HFFc6 (cell line): Measurements from ENCODE around the gene RSAD2. TPM values are rescaled to one million over a fixed set of nuclear protein-coding genes. Genes with fewer than 3 reads are reported as not detected.
"Not testable (repeated sequence)": the region's sequence is repeated elsewhere in the genome, so short reads cannot be mapped to it uniquely, and the experiment has no call there.

ENCODE experiments used
- DNase-seq: peaks from one replicate; pipeline ENCODE4 v3.0.0-alpha.2; 2018
- H3K27ac Mint-ChIP-seq: 2 replicates; pipeline ENCODE4 v1.8.0; 2020; ENCODE audit warnings: mild to moderate bottlenecking, mixed read lengths
- H3K27me3 Mint-ChIP-seq: 2 replicates; pipeline ENCODE4 v1.8.0; 2021; ENCODE audit warnings: mild to moderate bottlenecking, moderate library complexity, mixed read lengths; ENCODE audit not compliant: insufficient read depth
- H3K36me3 Mint-ChIP-seq: 2 replicates; pipeline ENCODE4 v1.8.0; 2021; ENCODE audit warnings: low read depth, mixed read lengths
- H3K4me1 Mint-ChIP-seq: 2 replicates; pipeline ENCODE4 v1.8.0; 2020; ENCODE audit warnings: low read depth, mixed read lengths
- H3K4me3 Mint-ChIP-seq: 2 replicates; pipeline ENCODE4 v1.8.0; 2020; ENCODE audit warnings: mild to moderate bottlenecking, moderate library complexity, mixed read lengths
- H3K9me3 Mint-ChIP-seq: 2 replicates; pipeline ENCODE4 v1.8.0; 2020; ENCODE audit warnings: mild to moderate bottlenecking, mixed read lengths
- total RNA-seq, 6 experiments: library from RNA; stranded (reverse); fragmentation: NEBNext Ultra II Directional; extraction: Animal tissue kit (Norgen Biotek cat#: 25700); gene quantifications; 2 replicates in 1 of 6; 3 replicates in 5 of 6; pipeline ENCODE4 v1.2.3, GENCODE V29; 2021
- TF ChIP-seq, protein P1 (sequence below): fragments of 200-600 bp; sonication (generic); IDR thresholded peaks from 2 replicates; pipeline ENCODE4 v1.5.0; 2021; ENCODE audit warnings: antibody characterized with exemption, mild to moderate bottlenecking

Gene RSAD2
- total RNA-seq, 6 experiments from 2014 or later, result not detected

DNA sequence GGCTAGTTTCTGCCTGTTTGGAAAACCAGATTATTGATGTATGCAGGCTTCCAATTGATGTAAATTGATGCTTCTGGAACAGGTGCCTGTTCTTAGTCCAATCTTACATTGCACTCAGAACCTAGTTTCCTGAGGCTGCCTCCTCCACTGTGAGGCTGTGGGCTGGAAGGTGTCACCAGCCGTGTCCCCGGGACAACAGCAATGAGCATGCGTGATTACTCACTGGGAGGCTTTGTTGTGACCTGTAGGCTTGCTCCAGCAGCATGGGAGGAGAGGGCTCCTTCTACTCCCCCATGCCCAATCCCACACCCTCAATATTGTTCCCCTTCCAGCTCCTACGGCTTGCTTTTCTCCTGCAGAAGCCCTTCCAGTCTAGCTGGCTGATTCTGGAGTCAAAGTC lies 11.1 kb downstream of the RSAD2 start:
- Mint-ChIP-seq H3K4me1 (no peaks in the 10 kb centered on the region), H3K27ac (no peak overlapping the region), H3K9me3 (peaks cover 15% of the 10 kb centered on the region), H3K4me3 (no peak overlapping the region), H3K27me3 (peaks cover 1% of the 10 kb centered on the region; the same call in 1 of the 2 replicates), H3K36me3 (no peaks in the 10 kb centered on the region)
- TF ChIP-seq, protein P1, sequence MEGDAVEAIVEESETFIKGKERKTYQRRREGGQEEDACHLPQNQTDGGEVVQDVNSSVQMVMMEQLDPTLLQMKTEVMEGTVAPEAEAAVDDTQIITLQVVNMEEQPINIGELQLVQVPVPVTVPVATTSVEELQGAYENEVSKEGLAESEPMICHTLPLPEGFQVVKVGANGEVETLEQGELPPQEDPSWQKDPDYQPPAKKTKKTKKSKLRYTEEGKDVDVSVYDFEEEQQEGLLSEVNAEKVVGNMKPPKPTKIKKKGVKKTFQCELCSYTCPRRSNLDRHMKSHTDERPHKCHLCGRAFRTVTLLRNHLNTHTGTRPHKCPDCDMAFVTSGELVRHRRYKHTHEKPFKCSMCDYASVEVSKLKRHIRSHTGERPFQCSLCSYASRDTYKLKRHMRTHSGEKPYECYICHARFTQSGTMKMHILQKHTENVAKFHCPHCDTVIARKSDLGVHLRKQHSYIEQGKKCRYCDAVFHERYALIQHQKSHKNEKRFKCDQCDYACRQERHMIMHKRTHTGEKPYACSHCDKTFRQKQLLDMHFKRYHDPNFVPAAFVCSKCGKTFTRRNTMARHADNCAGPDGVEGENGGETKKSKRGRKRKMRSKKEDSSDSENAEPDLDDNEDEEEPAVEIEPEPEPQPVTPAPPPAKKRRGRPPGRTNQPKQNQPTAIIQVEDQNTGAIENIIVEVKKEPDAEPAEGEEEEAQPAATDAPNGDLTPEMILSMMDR, result no peak
- no peak for DNase-seq

DNA sequence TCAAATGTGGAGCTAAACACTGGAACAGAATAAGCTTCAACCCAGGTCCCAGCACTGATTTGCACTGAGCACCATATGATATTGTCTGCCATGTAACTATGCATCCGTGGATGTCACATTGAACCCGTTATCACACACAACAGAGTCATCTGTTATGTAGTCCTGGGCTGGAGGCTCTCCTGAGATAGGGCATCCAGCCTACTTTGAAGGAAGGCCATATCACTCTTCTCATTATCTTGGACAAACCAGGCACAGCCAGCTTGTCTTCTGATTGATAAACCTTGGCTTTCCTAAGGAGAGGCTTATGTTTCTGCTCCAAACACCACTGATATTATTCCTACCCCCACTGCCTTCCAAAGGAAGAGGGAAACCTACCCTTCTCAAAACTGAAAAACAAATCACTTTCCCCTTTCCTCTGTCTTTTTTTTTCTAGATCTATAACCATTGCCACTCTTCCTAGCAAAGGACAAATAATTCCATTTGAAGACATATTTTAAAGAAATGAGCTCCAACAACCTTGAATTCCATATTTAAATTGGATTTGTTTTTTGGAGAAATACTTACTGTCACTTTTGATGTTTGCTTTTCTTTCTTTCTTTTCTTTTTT lies 16.4 kb downstream of the RSAD2 start:
- Mint-ChIP-seq H3K9me3 (peaks cover 20% of the 10 kb centered on the region), H3K4me1 (no peaks in the 10 kb centered on the region), H3K36me3 (no peaks in the 10 kb centered on the region), H3K27ac (no peak overlapping the region), H3K27me3 (peaks cover 1% of the 10 kb centered on the region; the same call in 1 of the 2 replicates), H3K4me3 (no peak overlapping the region)
- TF ChIP-seq, protein P1, result no peak
- DNase-seq, result no peak

DNA sequence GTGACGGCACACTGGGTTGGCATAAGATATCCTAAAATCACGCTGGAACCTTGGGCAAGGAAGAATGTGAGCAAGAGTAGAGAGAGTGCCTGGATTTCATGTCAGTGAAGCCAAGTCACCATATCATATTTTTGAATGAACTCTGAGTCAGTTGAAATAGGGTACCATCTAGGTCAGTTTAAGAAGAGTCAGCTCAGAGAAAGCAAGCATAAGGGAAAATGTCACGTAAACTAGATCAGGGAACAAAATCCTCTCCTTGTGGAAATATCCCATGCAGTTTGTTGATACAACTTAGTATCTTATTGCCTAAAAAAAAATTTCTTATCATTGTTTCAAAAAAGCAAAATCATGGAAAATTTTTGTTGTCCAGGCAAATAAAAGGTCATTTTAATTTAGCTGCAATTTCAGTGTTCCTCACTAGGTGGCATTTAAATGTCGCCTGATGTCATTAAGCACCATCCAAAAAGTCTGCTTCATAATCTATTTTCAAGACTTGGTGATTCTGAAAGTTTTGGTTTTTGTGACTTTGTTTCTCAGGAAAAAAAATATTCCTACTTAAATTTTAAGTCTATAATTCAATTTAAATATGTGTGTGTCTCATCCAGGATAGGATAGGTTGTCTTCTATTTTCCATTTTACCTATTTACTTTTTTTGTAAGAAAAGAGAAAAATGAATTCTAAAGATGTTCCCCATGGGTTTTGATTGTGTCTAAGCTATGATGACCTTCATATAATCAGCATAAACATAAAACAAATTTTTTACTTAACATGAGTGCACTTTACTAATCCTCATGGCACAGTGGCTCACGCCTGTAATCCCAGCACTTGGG lies 19.6 kb downstream of the RSAD2 start:
- Mint-ChIP-seq H3K27ac (no peak overlapping the region), H3K9me3 (peaks cover 44% of the 10 kb centered on the region), H3K27me3 (no peaks in the 10 kb centered on the region), H3K36me3 (no peaks in the 10 kb centered on the region; the same call in 1 of the 2 replicates), H3K4me3 (no peak overlapping the region), H3K4me1 (no peaks in the 10 kb centered on the region)
- TF ChIP-seq, protein P1, result peak; percentile 65
- DNase-seq, result no peak

DNA sequence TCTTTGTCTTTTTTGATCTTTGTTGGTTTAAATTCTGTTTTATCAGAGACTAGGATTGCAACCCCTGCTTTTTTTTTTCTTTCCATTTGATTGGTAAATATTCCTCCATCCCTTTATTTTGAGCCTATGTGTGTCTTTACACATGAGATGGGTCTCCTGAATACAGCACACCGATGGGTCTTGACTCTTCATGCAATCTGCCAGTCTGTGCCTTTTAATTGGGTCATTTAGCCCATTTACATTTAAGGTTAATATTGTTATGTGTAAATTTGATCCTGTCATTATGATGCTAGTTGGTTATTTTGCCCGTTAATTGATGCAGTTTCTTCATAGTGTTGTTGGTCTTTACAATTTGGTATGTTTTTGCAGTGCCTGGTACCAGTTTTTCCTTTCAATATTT lies 25.0 kb downstream of the RSAD2 start:
- H3K9me3 Mint-ChIP-seq, result peaks cover 55% of the 10 kb centered on the region
- not testable (repeated sequence) for H3K27ac Mint-ChIP-seq, DNase-seq, H3K4me3 Mint-ChIP-seq, H3K4me1 Mint-ChIP-seq, H3K27me3 Mint-ChIP-seq, H3K36me3 Mint-ChIP-seq

DNA sequence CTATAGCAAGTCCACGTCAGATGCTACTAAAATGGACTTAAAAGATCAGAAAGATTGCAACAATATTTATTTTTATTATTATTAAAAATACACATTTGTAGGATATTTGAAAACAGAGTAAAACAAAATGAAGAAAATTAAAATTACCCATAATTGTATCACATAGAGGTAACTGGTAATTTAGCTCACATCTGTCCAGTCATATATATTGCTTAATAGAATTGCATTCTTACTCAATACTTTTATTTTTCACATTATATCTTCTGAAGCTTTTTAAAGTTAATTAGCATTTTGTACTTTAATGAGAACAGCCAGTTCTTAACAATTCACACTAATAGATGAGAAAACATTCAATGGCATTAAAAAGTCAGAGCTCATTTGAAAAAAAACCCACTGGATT lies 28.1 kb downstream of the RSAD2 start:
- H3K4me3 Mint-ChIP-seq, result no peak overlapping the region
- DNase-seq, result no peak
- H3K9me3 Mint-ChIP-seq, result peaks cover 51% of the 10 kb centered on the region
- no peaks in the 10 kb centered on the region for H3K4me1 Mint-ChIP-seq
- no peak overlapping the region for H3K27ac Mint-ChIP-seq
- no peaks in the 10 kb centered on the region; the same call in 1 of the 2 replicates for H3K36me3 Mint-ChIP-seq
- TF ChIP-seq, protein P1, result no peak
- H3K27me3 Mint-ChIP-seq, result no peaks in the 10 kb centered on the region

DNA sequence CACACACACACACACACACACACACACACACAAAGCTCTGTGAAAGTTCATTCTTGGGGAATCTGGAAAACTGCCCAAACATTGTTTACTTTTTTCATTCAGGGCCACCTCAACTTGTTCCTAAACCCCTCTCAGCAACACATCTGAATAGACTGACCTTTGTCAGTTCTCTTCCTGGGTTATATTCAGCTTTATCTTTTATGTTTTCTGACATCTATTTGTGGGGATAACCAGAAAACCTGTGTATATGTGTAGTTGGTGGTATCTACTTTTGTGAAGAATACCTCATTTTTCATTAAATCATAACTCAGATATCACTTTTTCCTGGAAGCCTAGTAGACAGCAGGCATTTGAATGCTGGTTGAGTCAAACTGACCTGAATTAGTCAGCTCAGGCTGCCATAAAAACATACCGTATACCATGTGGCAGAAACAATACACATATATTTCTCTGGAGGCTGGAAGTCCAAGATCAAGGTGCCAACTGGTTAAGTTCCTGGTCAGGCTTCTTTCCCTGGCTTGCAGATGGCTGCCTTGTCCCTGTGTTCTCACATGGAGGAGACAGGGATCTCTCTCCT lies 28.7 kb downstream of the RSAD2 start:
- H3K27me3 Mint-ChIP-seq, result no peaks in the 10 kb centered on the region
- no peaks in the 10 kb centered on the region for H3K4me1 Mint-ChIP-seq
- peaks cover 52% of the 10 kb centered on the region for H3K9me3 Mint-ChIP-seq
- no peak for DNase-seq
- H3K4me3 Mint-ChIP-seq, result no peak overlapping the region
- no peak overlapping the region for H3K27ac Mint-ChIP-seq
- H3K36me3 Mint-ChIP-seq, result no peaks in the 10 kb centered on the region; the same call in 1 of the 2 replicates
- TF ChIP-seq, protein P1, result no peak
